ENCODE results near the gene NDUFA7. TPM values are rescaled to one million over a fixed set of nuclear protein-coding genes. Genes with fewer than 3 reads are reported as not detected.
"Not testable (repeated sequence)": the region's sequence is repeated elsewhere in the genome, so short reads cannot be mapped to it uniquely, and the experiment has no call there.

Gene NDUFA7
- total RNA-seq, 4 donors from 2014 or later: 26.1 to 34.0 (median 29.3) TPM

DNA sequence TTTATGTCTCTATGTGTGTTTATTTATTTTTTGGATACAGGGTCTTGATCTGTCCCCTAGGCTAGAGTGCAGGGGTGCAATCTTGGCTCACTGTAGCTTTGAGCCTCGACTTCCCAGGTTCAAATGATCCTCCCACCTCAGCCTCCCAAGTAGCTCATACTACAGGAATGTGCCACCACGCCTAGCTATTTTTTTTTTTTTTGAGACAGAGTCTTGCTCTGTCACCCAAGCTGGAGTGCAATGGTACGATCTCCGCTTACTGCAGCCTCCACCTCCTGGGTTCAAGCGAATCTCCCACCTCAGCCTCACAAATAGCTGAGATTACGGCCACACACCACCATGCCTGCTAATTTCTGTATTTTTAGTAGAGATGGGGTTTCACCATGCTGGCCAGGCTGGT, 37.8 kb upstream of the NDUFA7 start:
- 90% methylated on average over 6 of the region's 6 CpGs for WGBS

DNA sequence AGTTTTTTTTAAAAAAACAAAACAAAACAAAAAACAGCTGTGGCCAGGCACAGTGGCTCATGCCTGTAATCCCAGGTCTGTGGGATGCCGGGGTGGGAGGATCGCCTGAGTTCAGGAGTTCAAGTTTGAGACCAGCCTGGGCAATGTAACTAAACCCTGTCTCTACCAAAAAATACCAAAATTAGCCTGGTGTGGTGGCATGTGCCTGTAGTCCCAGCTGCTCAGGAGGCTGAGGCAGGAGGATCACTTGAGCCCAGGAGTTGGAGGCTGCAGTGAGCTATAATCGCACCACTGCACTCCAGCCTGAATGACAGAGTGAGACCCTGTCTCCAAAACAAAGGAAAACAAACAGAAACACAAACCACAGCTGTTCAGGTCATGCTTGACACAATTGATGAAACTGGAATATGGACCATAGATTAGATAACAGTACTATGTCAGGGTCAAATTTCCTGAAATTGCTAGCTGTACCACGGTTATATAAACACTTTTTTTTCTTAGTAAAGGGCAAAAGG, 35.9 kb upstream of the NDUFA7 start:
- WGBS: 69% methylated on average over 4 of the region's 4 CpGs
- TF ChIP-seq, protein P1, sequence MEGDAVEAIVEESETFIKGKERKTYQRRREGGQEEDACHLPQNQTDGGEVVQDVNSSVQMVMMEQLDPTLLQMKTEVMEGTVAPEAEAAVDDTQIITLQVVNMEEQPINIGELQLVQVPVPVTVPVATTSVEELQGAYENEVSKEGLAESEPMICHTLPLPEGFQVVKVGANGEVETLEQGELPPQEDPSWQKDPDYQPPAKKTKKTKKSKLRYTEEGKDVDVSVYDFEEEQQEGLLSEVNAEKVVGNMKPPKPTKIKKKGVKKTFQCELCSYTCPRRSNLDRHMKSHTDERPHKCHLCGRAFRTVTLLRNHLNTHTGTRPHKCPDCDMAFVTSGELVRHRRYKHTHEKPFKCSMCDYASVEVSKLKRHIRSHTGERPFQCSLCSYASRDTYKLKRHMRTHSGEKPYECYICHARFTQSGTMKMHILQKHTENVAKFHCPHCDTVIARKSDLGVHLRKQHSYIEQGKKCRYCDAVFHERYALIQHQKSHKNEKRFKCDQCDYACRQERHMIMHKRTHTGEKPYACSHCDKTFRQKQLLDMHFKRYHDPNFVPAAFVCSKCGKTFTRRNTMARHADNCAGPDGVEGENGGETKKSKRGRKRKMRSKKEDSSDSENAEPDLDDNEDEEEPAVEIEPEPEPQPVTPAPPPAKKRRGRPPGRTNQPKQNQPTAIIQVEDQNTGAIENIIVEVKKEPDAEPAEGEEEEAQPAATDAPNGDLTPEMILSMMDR (IDR thresholded peaks at IDR 0.05): no peak
- TF ChIP-seq POLR2A (IDR thresholded peaks at IDR 0.05; ENCODE audit: low read depth) (no peak), EP300 (IDR thresholded peaks at IDR 0.05) (no peak), POLR2AphosphoS5 (IDR thresholded peaks at IDR 0.05) (no peak)
- no peak overlapping the region for H3K4me3 ChIP-seq
- no peaks in the 10 kb centered on the region for H3K9me3 ChIP-seq
- no peak overlapping the region for H3K27ac ChIP-seq (replicated peaks in 1 of 4)
- peaks cover 0 to 12% (median 0%) of the 10 kb centered on the region in 4 donors for H3K27me3 ChIP-seq
- no peak for DNase-seq (ENCODE audit: extremely low spot score)
- H3K36me3 ChIP-seq: no peaks in the 10 kb centered on the region
- intact Hi-C loops (cut with DNase I): no loop called here
- H3K4me1 ChIP-seq: peaks cover 35 to 51% (median 39%) of the 10 kb centered on the region in 4 donors

More for the DNA sequence above, 37.8 kb upstream of the NDUFA7 start:
- Histone ChIP-seq H3K27ac (replicated peaks in 1 of 4) (no peak overlapping the region), H3K27me3 (no peaks in the 10 kb centered on the region), H3K9me3 (no peaks in the 10 kb centered on the region), H3K4me1 (peaks cover 39 to 51% (median 42%) of the 10 kb centered on the region in 4 donors), H3K36me3 (no peaks in the 10 kb centered on the region), H3K4me3 (no peak overlapping the region)
- TF ChIP-seq POLR2AphosphoS5 (IDR thresholded peaks at IDR 0.05): no peak
- TF ChIP-seq, protein P1 (IDR thresholded peaks at IDR 0.05): no peak
- TF ChIP-seq POLR2A (IDR thresholded peaks at IDR 0.05; ENCODE audit: low read depth): no peak
- TF ChIP-seq EP300 (IDR thresholded peaks at IDR 0.05): no peak
- DNase-seq (ENCODE audit: extremely low spot score): no peak
- intact Hi-C loops (cut with DNase I): no loop called here

DNA sequence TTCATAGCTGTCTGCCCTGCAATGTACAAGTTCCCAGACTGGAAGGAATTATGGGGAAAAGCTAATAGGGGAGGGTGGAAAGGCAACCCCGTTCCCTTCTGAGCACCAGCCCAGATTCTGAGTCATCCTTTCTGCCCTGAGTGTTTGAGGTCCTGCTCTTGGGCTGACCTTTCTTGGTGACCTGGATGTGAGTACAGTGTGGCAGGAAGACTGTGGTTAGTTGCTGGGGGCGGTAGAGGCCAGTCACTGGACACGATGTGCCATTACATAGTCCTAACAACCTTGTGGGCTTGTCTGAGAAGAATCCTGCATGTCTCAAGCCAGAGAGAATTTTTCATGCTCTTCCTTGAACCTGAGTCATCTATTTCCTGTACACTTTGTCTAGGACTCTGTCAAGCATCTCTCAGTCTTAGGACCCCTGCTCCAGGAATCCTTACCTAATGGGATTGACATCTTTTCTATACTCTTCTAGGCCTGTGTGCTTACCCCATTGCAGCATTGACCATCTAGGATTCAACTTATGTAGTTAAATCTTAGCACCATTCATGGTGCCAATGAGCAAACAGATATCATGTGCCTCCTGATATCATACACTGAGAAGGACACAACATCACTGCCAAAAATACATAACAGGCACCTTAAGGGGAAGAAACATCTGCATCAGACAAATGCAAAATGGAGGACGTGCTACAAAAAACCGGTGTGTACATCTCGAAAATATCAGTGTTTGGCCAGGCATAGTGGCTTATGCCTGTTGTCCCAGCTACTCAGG, 34.6 kb upstream of the NDUFA7 start:
- H3K9me3 ChIP-seq: no peaks in the 10 kb centered on the region
- 61% methylated on average over 6 of the region's 6 CpGs for WGBS
- intact Hi-C loops (cut with DNase I): loop anchor here (2.0 kb wide), 1 partner anchor 151 kb away; no protein-coding TSS in a partner anchor
- H3K27ac ChIP-seq (replicated peaks in 1 of 4): peak overlapping the region in 2 of 4 donors; percentile 13 to 35
- TF ChIP-seq POLR2AphosphoS5 (IDR thresholded peaks at IDR 0.05) (peak; percentile 58 to 67), POLR2A (IDR thresholded peaks at IDR 0.05; ENCODE audit: low read depth) (no peak), EP300 (IDR thresholded peaks at IDR 0.05) (no peak)
- TF ChIP-seq, protein P1 (IDR thresholded peaks at IDR 0.05): no peak
- H3K36me3 ChIP-seq: no peaks in the 10 kb centered on the region
- peaks cover 23 to 39% (median 29%) of the 10 kb centered on the region in 4 donors for H3K4me1 ChIP-seq
- peaks cover 0 to 24% (median 0%) of the 10 kb centered on the region in 4 donors for H3K27me3 ChIP-seq
- no peak overlapping the region for H3K4me3 ChIP-seq
- no peak for DNase-seq (ENCODE audit: extremely low spot score)

DNA sequence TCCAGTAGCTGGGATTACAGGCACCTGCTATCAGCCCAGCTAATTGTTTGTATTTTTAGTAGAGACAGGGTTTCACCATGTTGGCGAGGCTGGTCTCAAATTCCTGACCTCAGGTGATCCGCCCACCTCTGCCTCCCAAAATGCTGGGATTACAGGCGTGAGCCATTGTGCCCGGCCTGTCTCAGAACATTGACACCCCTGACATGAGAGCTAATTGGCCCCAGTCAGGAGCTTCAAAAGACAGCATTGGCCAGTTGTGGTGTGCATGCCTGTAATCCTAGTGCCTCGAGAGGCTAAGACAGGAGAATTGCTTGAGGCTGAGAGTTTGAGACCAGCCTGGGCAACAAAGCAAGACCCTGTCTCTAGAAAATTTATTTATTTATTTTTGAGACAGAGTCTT, 31.7 kb upstream of the NDUFA7 start:
- H3K4me3 ChIP-seq: peak overlapping the region in 2 of 4 donors; percentile 14 to 28
- 46% methylated on average over 5 of the region's 5 CpGs for whole genome bisulfite sequencing
- not testable (repeated sequence) for H3K36me3 ChIP-seq; H3K27ac ChIP-seq (replicated peaks in 1 of 4); H3K9me3 ChIP-seq; DNase-seq (ENCODE audit: extremely low spot score)
- intact Hi-C loops (cut with DNase I): loop anchor here (5.0 kb wide), 1 partner anchor 229 kb away; no protein-coding TSS in a partner anchor
- peaks cover 0 to 30% (median 0%) of the 10 kb centered on the region in 4 donors for H3K27me3 ChIP-seq
- H3K4me1 ChIP-seq: peaks cover 28 to 39% (median 29%) of the 10 kb centered on the region in 4 donors

DNA sequence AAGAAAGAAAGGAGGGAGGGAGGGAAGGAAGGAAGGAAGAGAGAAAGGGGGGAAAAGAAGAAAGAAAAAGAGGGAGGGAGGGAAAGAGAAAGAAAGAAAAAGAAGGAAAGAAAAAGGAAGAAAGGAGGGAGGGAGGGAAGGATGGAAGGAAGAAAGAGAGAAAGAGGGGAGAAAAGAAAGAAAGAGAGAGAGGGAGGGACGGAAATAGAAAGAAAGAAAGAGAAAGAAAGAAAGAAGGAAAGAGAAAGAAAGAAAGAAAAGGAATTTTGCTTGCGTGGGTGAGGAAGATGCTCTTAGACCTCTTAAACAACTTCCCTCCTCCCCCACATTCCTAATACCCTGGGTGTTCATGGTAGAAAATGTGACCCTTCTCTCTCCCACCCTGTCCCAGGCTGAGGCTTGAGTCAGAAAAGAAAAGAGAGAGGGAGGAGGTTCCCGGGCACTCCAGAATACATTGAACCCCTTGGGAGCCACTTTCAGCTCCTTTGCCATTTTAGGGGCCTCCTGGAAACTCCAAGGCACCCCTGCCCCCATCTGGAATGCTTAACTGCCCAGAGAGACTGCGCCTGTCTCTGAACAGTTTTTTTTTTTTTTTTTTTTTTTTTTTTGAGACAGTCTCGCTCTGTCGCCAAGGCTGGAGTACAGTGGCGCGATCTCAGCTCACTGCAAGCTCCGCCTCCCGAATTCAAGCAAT, 31.1 kb upstream of the NDUFA7 start:
- TF ChIP-seq POLR2AphosphoS5 (IDR thresholded peaks at IDR 0.05) (no peak), POLR2A (IDR thresholded peaks at IDR 0.05; ENCODE audit: low read depth) (no peak), EP300 (IDR thresholded peaks at IDR 0.05) (no peak)
- TF ChIP-seq, protein P1 (IDR thresholded peaks at IDR 0.05): no peak
- intact Hi-C loops (cut with DNase I): loop anchor here (5.0 kb wide), 1 partner anchor 230 kb away; no protein-coding TSS in a partner anchor
- H3K9me3 ChIP-seq: no peaks in the 10 kb centered on the region
- peaks cover 28 to 39% (median 29%) of the 10 kb centered on the region in 4 donors for H3K4me1 ChIP-seq
- H3K27me3 ChIP-seq: peaks cover 0 to 30% (median 0%) of the 10 kb centered on the region in 4 donors
- DNase-seq (ENCODE audit: extremely low spot score): no peak
- H3K27ac ChIP-seq (replicated peaks in 1 of 4): no peak overlapping the region
- WGBS: 33% methylated on average over 10 of the region's 10 CpGs
- peak overlapping the region in 3 of 4 donors; percentile 9 to 28 (median 14) for H3K4me3 ChIP-seq
- no peaks in the 10 kb centered on the region for H3K36me3 ChIP-seq

DNA sequence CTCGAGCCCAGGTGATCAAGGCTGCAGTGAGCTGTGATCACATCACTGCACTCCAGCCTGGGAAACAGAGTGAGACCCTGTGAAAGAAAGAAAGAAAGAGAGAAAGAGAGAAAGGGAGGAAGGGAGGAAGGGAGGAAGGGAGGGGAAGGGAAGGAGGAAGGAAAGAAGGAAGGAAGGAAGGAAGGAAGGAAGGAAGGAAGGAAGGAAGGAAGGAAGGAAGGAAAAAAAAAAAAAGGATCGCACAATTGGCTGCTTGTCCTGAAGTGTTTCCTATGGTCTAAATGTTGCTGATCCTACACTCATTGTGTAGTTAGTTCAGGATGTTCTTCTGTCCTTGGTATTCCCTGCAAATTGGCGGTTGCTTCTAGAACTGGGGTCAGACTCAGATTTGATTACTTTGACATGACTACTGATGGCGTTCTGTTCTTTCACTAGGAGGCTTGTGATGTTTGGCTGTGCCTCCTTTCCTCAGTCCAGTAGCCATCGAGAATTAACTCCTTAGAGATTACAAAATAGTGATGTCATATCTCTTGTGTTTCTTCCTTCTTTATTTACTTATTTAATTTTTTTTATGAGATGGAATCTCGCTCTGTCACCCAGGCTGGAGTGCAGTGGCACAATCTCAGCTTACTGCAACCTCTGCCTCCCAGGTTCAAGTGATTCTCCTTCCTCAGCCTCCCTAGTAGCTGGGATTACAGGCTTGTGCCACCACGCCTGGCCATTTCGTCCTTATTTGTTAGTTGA, 28.6 kb upstream of the NDUFA7 start:
- not testable (repeated sequence) for H3K4me3 ChIP-seq; DNase-seq (ENCODE audit: extremely low spot score); H3K27ac ChIP-seq (replicated peaks in 1 of 4); H3K36me3 ChIP-seq; H3K9me3 ChIP-seq
- WGBS: 78% methylated on average over 8 of the region's 8 CpGs
- H3K4me1 ChIP-seq: peaks cover 21 to 28% (median 24%) of the 10 kb centered on the region in 4 donors
- peaks cover 0 to 45% (median 0%) of the 10 kb centered on the region in 4 donors for H3K27me3 ChIP-seq
- intact Hi-C loops (cut with DNase I): loop anchor here (5.0 kb wide), 1 partner anchor 232 kb away; no protein-coding TSS in a partner anchor

Data from esophagus muscularis mucosa (tissue), 4 donors.